CD14-positive monocyte (primary cell): ENCODE measurements around the gene DPM1. TPM values are rescaled to one million over a fixed set of nuclear protein-coding genes. Genes with fewer than 3 reads are reported as not detected.

ENCODE experiments used
- DNase-seq, 3 donors: peaks; one replicate each; pipeline ENCODE4 v3.0.0-alpha.2; 2011 to 2022
- H2AFZ ChIP-seq: 2 replicates; pipeline ENCODE4 v1.6.0; 2012; ENCODE audit warnings: mild to moderate bottlenecking, low read depth, low read length, inconsistent platforms; ENCODE audit not compliant: insufficient read depth, poor library complexity, severe bottlenecking
- H3K27ac ChIP-seq, 2 donors: 1 replicate in 1 of 2; 2 replicates in 1 of 2; pipeline ENCODE4 v1.5.1; 2012 to 2013; ENCODE audit warnings: low read length in 2 of 2, control low read depth in 1 of 2, inconsistent platforms in 1 of 2, low read depth in 1 of 2, mild to moderate bottlenecking in 1 of 2
- H3K27me3 ChIP-seq, 2 donors: one replicate each; pipeline versions ENCODE4 v1.6.0 to v1.6.1; 2011 to 2013; ENCODE audit warnings: low read length in 2 of 2; ENCODE audit not compliant: control insufficient read depth in 2 of 2, insufficient read depth in 2 of 2
- H3K36me3 ChIP-seq, 2 donors: replicated peaks in 1 of 2; 1 replicate in 1 of 2; 2 replicates in 1 of 2; pipeline versions ENCODE4 v1.5.1 to v1.6.1; 2012 to 2013; ENCODE audit warnings: low read length in 2 of 2, control low read depth in 1 of 2, inconsistent platforms in 1 of 2, mild to moderate bottlenecking in 1 of 2; ENCODE audit not compliant: insufficient read depth in 2 of 2, control insufficient read depth in 1 of 2
- H3K4me1 ChIP-seq, 2 donors: 1 replicate in 1 of 2; 2 replicates in 1 of 2; pipeline versions ENCODE4 v1.5.1 to v1.6.1; 2012 to 2013; ENCODE audit warnings: low read length in 2 of 2, control low read depth in 1 of 2, inconsistent platforms in 1 of 2, mild to moderate bottlenecking in 1 of 2, moderate library complexity in 1 of 2; ENCODE audit not compliant: insufficient read depth in 2 of 2, control insufficient read depth in 1 of 2
- H3K4me2 ChIP-seq: replicated peaks from 2 replicates; pipeline ENCODE3; 2012; ENCODE audit warnings: low read length, moderate library complexity, mild to moderate bottlenecking; ENCODE audit not compliant: poor library complexity, severe bottlenecking; ENCODE audit errors: extremely low read depth
- H3K4me3 ChIP-seq, 3 experiments: fragments of 200-600 bp in 1 of 3; sonication (generic) in 1 of 3; replicated peaks in 1 of 3; 1 replicate in 2 of 3; 2 replicates in 1 of 3; pipeline ENCODE4 v1.5.1; 2011 to 2013; ENCODE audit warnings: low read length in 3 of 3, mild to moderate bottlenecking in 3 of 3, control low read depth in 2 of 3, low read depth in 2 of 3, inconsistent platforms in 1 of 3, moderate library complexity in 1 of 3
- H3K79me2 ChIP-seq: 2 replicates; pipeline ENCODE4 v1.6.0; 2012; ENCODE audit warnings: mild to moderate bottlenecking, control low read depth, inconsistent platforms, low read length, moderate library complexity; ENCODE audit not compliant: insufficient read depth
- H3K9ac ChIP-seq: 2 replicates; pipeline ENCODE4 v1.6.0; 2017; ENCODE audit warnings: low read length, mild to moderate bottlenecking; ENCODE audit not compliant: insufficient read depth, poor library complexity, severe bottlenecking
- H3K9me3 ChIP-seq, 2 donors: replicated peaks in 1 of 2; 1 replicate in 1 of 2; 2 replicates in 1 of 2; pipeline versions ENCODE4 v1.5.1 to v1.6.1; 2012 to 2013; ENCODE audit warnings: low read length in 2 of 2, control low read depth in 1 of 2; ENCODE audit not compliant: control insufficient read depth in 1 of 2, insufficient read depth in 1 of 2
- H4K20me1 ChIP-seq: 2 replicates; pipeline ENCODE4 v1.6.0; 2012; ENCODE audit warnings: mild to moderate bottlenecking, low read length, control low read depth, moderate library complexity; ENCODE audit not compliant: insufficient read depth
- H3K27ac Mint-ChIP-seq, 7 donors: one replicate each; pipeline ENCODE4 v1.8.0; 2020; ENCODE audit warnings: mild to moderate bottlenecking in 7 of 7, mixed read lengths in 7 of 7, moderate library complexity in 6 of 7, inconsistent platforms in 2 of 7
- H3K27me3 Mint-ChIP-seq, 3 donors: one replicate each; pipeline ENCODE4 v1.8.0; 2021 to 2022; ENCODE audit warnings: low read depth in 3 of 3, mild to moderate bottlenecking in 3 of 3, mixed read lengths in 3 of 3, moderate library complexity in 3 of 3, inconsistent platforms in 1 of 3
- H3K36me3 Mint-ChIP-seq, 2 donors: one replicate each; pipeline ENCODE4 v1.8.0; 2020; ENCODE audit warnings: mixed read lengths in 2 of 2, inconsistent platforms in 1 of 2, mild to moderate bottlenecking in 1 of 2
- H3K4me1 Mint-ChIP-seq: one replicate; pipeline ENCODE4 v1.8.0; 2020; ENCODE audit warnings: mild to moderate bottlenecking, mixed read lengths
- H3K4me3 Mint-ChIP-seq, 2 donors: one replicate each; pipeline ENCODE4 v1.8.0; 2020; ENCODE audit warnings: mild to moderate bottlenecking in 2 of 2, mixed read lengths in 2 of 2, moderate library complexity in 1 of 2
- H3K9me3 Mint-ChIP-seq, 7 donors: one replicate each; pipeline ENCODE4 v1.8.0; 2020 to 2022; ENCODE audit warnings: mixed read lengths in 7 of 7, mild to moderate bottlenecking in 6 of 7, moderate library complexity in 6 of 7, inconsistent platforms in 2 of 7
- WGBS: methylation state at CpG from one replicate; pipeline ENCODE4 v1.1.5; 2013; ENCODE audit warnings: missing lambda C conversion rate; ENCODE audit not compliant: insufficient coverage; 5-methylcytosine and 5-hydroxymethylcytosine counted together
- intact Hi-C, 2 donors: fragments of 100-400 bp; cut with micrococcal nuclease; formaldehyde crosslinking; loops; one replicate each; pipeline versions ENCODE4 v1.15.0 to v1.15.1; 2023
- polyA plus RNA-seq, 3 donors: library from polyadenylated mRNA; depleted of rRNA in 1 of 3; unstranded in 2 of 3; stranded (reverse) in 1 of 3; fragments of 300-500 nt in 2 of 3; fragments of >200 nt in 1 of 3; fragmentation: Illumina TruSeq in 2 of 3; gene quantifications; 1 replicate in 2 of 3; 2 replicates in 1 of 3; pipeline ENCODE4 v1.2.3, GENCODE V29; 2012 to 2021
- TF ChIP-seq, protein P1 (sequence below): fragments of 200-600 bp; IDR thresholded peaks from one replicate; pipeline ENCODE4 v1.8.0; 2022; ENCODE audit warnings: antibody characterized with exemption, mild to moderate bottlenecking

The DPM1 gene
- polyA plus RNA-seq, 3 donors, result 19.1 to 55.1 (median 50.9) TPM

- intact Hi-C loops, result no loop called here
- Mint-ChIP-seq H3K4me1 (peaks cover 3% of the 10 kb centered on the region), H3K9me3 (peaks cover 0 to 9% (median 5%) of the 10 kb centered on the region in 7 donors), H3K27ac (no peak overlapping the region), H3K27me3 (peaks cover 3 to 10% (median 8%) of the 10 kb centered on the region in 3 donors), H3K36me3 (no peaks in the 10 kb centered on the region), H3K4me3 (no peak overlapping the region)
- no peaks in the 10 kb centered on the region for H3K36me3 ChIP-seq
- no peaks in the 10 kb centered on the region for H4K20me1 ChIP-seq
- peaks cover 0 to 3% of the 10 kb centered on the region in 2 donors for H3K9me3 ChIP-seq
- no peaks in the 10 kb centered on the region for H3K79me2 ChIP-seq
- no peak overlapping the region for H3K4me2 ChIP-seq
- H3K9ac ChIP-seq, result no peak overlapping the region
- H3K27me3 ChIP-seq, result peaks cover 0 to 4% of the 10 kb centered on the region in 2 donors
- H2AFZ ChIP-seq, result peak overlapping the region; percentile 31
- no peak for DNase-seq
- H3K4me1 ChIP-seq, result no peaks in the 10 kb centered on the region
- H3K4me3 ChIP-seq, result no peak overlapping the region
- TF ChIP-seq, protein P1, sequence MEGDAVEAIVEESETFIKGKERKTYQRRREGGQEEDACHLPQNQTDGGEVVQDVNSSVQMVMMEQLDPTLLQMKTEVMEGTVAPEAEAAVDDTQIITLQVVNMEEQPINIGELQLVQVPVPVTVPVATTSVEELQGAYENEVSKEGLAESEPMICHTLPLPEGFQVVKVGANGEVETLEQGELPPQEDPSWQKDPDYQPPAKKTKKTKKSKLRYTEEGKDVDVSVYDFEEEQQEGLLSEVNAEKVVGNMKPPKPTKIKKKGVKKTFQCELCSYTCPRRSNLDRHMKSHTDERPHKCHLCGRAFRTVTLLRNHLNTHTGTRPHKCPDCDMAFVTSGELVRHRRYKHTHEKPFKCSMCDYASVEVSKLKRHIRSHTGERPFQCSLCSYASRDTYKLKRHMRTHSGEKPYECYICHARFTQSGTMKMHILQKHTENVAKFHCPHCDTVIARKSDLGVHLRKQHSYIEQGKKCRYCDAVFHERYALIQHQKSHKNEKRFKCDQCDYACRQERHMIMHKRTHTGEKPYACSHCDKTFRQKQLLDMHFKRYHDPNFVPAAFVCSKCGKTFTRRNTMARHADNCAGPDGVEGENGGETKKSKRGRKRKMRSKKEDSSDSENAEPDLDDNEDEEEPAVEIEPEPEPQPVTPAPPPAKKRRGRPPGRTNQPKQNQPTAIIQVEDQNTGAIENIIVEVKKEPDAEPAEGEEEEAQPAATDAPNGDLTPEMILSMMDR, result no peak
- WGBS, result 59% methylated on average over 3 of the region's 4 CpGs
- no peak overlapping the region for H3K27ac ChIP-seq
Observed at GRCh38 chr20:50992336-50992732, 34.0 kb upstream of the DPM1 start.

GRCh38 chr20:50991076-50991475 is 32.7 kb upstream of the DPM1 start:
- intact Hi-C loops, result no loop called here
- H3K4me3 ChIP-seq, result no peak overlapping the region
- no peak overlapping the region for H2AFZ ChIP-seq
- H3K27me3 ChIP-seq, result no peaks in the 10 kb centered on the region
- no peak for DNase-seq
- Mint-ChIP-seq H3K27me3 (peaks cover 6 to 11% (median 7%) of the 10 kb centered on the region in 3 donors), H3K36me3 (no peaks in the 10 kb centered on the region), H3K4me3 (no peak overlapping the region), H3K27ac (peak overlapping the region in 1 of 7 donors; percentile 30), H3K4me1 (peaks cover 3% of the 10 kb centered on the region), H3K9me3 (peaks cover 0 to 9% (median 5%) of the 10 kb centered on the region in 7 donors)
- H3K36me3 ChIP-seq, result no peaks in the 10 kb centered on the region
- H4K20me1 ChIP-seq, result no peaks in the 10 kb centered on the region
- H3K79me2 ChIP-seq, result no peaks in the 10 kb centered on the region
- TF ChIP-seq, protein P1, result no peak
- no peak overlapping the region for H3K27ac ChIP-seq
- H3K4me1 ChIP-seq, result no peaks in the 10 kb centered on the region
- no peak overlapping the region for H3K4me2 ChIP-seq
- no peak overlapping the region for H3K9ac ChIP-seq
- 100% methylated on average over 2 of the region's 3 CpGs for WGBS
- peaks cover 0 to 3% of the 10 kb centered on the region in 2 donors for H3K9me3 ChIP-seq
